Right hindlimb (tissue), 1 donor: Measurements from ENCODE around the gene KATNIP.

ENCODE experiments used
- DNase-seq: peaks from one replicate; pipeline ENCODE4 v3.0.0-alpha.2; 2018

KATNIP gene

GRCh38 chr16:27549746-27550581, at the start of gene KATNIP, which contains the start of gene GTF3C1:
Gene KATNIP, plus strand, starts transcription at chr16:27550144. Its CDS starts 27 bp downstream, at chr16:27550171.
Gene GTF3C1, minus strand, starts transcription at chr16:27549913. Its CDS starts 23 bp downstream, at chr16:27549890.
- peak; percentile 100 for DNase-seq

DNA sequence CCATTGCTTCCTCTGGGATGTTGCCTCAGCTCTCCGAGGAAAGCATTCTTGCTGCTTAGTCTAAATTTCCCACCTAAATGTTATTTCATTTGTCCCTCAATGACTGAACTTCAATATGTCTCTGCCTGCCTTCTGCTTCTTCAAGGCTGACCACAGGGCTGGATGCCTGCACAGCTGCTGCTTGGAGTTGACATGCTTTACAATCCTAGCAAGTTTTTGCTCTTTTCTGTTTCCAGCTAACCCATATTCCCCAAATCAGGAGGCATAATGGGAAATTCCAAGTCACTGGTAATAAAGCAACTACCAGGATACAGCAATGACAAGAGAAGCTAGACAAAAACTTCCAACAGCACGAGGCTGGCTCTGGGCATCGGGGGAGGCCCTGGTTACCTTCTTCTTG, 49.1 kb upstream of the KATNIP start:
- DNase-seq: no peak

- DNase-seq: no peak
Measured at GRCh38 chr16:27503662-27504061, 46.3 kb upstream of the KATNIP start.

DNA sequence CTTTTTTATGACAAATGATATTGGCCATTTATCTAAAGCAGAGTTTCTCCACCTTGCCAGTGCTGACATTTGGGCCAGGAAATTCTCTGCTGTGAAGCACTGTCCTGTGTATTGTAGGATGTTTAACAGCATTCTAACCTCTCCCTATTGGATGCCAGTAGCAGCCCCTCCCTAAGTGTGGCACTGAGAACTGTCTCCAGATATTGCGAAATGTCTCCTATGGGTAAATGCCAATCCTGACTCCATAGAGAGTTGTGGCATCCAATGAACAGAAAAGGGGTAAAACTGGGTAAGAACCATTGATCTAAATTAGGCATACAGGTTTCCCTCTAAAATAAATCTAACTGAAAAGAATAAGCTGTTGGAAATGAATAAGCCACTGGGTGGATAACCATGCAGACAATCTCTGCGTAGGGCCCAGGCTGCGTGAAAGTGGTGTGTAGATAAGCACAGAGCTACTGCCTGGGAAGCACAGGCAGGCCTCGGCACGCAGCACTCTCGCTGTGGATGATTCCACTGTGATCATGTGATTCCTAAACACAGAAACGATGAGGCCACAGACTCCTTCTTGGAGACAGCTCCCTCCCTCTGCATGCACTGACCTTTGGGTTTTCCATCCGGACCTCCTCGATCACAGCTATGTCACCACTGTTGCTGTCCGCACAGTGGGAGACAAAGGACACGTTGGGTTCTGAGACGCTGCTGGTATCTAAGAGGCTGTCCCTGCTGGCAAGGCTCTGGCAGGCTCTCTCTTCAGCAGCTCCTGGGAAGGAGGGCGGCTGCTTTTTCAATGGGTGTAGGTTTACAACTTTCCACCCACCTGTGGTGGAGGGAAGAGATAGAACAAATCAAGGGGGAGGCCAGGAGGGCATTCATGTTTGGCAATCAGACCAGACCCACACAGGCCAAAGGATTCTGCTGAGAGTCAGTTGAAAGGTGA, 44.4 kb upstream of the KATNIP start:
- no peak for DNase-seq

DNA sequence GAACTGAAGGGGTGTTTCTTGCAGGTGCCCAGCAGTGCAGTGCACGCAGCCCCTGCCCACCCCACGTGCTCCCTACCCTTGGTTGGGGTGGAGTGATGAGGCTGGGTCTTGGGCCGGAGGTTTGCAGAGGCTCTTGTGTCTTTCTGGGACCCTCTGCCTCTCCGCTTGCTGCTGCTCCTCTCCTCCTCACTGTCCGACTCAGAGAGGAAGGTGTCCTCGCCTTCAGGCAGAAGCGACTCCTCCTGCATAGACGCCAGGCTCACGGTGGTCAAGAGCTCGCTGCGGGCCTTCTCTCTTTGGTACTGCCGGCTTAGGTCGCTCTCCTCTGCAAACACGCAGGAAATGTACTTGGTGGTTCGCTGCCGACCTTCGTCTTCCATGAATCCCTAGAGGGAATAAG, 43.2 kb upstream of the KATNIP start:
- no peak for DNase-seq

- DNase-seq: no peak
Measured at GRCh38 chr16:27508476-27508875, 41.5 kb upstream of the KATNIP start.

- DNase-seq: no peak
Measured at GRCh38 chr16:27511657-27512448, 38.1 kb upstream of the KATNIP start.

DNA sequence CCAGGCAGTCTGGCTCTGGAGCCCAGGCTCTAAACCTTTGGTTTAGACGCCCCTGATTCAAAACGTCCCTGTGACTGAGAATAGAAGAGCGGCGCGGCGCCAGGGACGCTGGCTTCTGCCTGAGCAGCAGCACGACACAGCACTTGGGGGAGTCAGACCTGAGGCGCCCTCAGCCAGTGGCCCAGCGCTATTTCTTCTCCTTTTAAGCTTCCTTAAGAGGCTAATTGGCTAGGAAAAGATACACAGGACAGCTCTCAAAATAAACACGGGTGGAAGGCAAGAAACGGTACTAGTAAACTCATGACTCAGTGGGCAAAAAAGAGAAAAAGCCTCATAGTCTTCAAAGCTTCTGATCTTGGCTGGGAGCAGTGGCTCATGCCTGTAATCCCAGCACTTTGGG, 35.1 kb upstream of the KATNIP start:
- DNase-seq: no peak

- DNase-seq: no peak
Measured at GRCh38 chr16:27515874-27516353, 34.0 kb upstream of the KATNIP start.

GRCh38 chr16:27516365-27516764, 33.6 kb upstream of the KATNIP start:
- no peak for DNase-seq

- no peak for DNase-seq
Measured at GRCh38 chr16:27517664-27518063, 32.3 kb upstream of the KATNIP start.

DNA sequence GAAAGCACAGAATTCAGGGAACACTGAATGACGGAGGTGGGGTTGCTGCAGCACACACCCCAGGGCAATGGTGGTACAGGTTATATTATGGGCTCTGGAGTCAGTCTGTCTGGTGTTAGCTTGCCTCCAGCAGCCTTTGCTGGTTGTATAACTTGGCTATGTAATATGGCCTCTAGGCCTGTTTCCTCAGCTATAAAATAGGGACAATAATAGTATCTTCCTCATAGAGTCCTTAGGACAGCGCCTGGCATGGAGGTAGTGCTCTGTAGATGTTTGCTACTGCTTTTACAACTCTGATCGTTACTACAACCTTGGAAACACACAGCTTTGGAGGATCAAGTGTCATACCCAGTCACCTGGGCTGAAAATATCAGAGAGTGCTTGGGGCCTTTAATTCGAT, 31.7 kb upstream of the KATNIP start:
- no peak for DNase-seq

DNA sequence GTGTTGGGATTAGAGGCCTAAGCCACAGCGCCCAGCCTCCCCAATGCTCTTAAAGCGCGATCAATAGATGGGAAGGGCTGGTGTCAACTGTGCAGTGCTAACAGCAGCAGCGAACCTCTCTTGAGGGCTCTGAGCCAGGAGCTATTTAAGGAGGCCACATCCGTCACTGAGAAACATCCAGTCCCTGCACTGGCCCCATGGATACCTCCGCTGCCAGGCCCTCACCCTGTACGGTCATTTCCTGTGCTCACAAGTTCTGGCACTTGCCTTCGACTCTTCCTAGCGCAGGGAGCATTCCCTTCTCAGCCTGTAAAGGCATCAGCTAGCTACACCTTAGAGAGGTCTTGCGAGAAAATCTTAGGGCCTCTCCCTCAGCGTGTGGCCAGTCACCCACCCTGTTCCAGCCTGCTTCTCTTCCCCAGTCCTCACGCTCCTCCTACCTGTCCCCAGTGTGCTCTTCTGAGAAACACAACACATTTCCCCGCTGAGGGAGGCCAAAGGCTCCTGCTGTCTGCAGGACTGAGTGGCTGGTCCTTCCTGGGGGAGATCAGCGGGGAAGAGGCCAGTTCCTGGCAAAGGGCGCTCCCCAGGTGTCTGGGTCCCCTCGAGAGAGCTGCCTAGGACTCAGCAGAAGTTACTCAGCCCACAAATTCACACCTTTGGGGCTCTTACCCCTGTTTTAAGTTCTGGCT, 28.8 kb upstream of the KATNIP start:
- DNase-seq: peak; percentile 81

- DNase-seq: no peak
Measured at GRCh38 chr16:27522173-27522707, 27.7 kb upstream of the KATNIP start.

DNA sequence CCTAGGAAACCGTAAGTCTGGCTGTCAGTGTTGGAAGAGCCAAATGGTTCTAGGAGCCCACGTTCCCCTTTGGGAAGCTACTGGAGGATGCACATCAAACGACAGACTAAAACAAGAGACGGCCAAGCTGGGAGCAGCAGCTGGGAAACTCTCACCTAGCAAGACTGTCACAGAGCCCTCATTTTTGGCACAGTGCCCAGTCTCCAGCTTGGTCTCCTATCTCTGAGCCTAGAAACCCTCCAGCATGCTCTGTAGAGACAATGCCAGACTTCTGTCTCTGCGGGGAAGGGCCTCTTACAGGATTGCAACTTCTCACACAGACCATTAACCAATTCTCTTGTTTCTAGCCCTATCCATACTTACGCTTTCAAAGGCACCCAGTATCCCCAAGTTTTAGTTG, 23.8 kb upstream of the KATNIP start:
- no peak for DNase-seq

GRCh38 chr16:27528294-27528693, 21.6 kb upstream of the KATNIP start:
- DNase-seq: no peak

GRCh38 chr16:27529962-27530361, 20.0 kb upstream of the KATNIP start:
- peak; percentile 36 for DNase-seq

DNA sequence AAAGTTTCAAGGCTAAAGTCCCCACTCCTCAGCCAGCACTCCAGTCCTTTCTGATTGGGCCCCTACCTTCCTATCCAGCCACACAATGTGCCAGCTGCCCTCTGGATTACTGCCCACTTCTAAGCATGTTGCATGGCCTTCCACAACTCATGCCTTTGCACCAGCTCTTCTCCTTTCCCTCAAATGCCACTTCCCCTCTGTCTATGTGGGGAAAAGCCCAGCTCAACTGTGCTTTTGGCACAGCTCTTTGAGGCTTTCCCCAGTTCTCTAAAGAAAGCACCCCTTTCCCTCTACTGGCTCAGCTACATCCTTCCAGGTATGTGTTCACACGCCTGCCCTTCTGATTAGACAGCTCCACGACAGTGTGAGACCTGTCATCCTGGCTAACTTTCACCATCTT, 18.8 kb upstream of the KATNIP start:
- DNase-seq: no peak

- peak; percentile 39 for DNase-seq
Measured at GRCh38 chr16:27531826-27532800, 17.8 kb upstream of the KATNIP start.

DNA sequence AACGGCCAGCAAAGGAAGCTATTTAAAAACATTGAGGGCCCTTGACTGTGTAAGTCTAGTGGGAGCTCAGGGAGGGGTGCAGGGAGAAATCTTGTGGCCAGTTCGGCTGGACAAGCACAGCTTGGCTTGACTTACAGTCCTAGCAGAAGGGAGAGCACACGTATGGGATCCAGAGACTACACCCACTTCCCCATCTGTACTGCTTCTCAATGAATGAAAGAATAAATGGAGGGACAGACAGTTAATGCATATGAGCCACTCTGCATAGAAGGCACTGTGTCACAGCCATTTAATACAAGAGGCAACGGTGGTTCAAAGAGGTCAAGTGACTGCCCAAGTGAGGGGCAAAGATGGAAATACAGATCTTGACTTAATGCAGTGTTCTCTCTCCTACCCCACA, 15.7 kb upstream of the KATNIP start:
- DNase-seq: no peak

DNA sequence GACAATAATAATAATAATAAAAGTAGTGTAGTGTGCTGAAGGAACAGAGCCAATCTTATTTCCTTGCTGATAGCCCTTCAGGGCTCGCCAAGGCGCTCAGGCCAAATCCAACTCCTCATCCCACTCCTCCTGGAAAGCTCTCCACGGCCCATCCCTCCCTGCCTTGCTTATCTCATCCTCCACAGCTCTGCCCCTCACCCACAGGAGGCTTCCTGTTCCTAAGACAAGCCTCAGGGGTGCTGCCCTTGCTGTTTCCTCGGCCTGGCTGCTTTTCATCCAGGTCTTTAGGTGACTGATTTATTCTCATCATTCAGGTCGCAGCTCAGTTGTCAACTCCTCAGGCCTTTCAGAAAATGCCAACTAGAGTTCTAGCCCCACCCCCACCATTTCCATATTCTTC, 11.4 kb upstream of the KATNIP start:
- DNase-seq: no peak
